NT2/D1 (cell line): ENCODE results near the gene EFCC1.

Experiments
- DNase-seq: peaks from one replicate; pipeline ENCODE4 v3.0.0-alpha.2; 2011; ENCODE audit warnings: low read depth, low spot score
- H3K27me3 ChIP-seq: 2 replicates; pipeline ENCODE4 v1.6.0; 2011; ENCODE audit warnings: mild to moderate bottlenecking; ENCODE audit not compliant: insufficient read length, insufficient read depth
- H3K36me3 ChIP-seq: 2 replicates; pipeline ENCODE4 v1.6.1; 2011; ENCODE audit warnings: mild to moderate bottlenecking, low read length, mixed read lengths; ENCODE audit not compliant: insufficient read depth, insufficient read length
- H3K4me1 ChIP-seq: 2 replicates; pipeline ENCODE4 v1.5.1; 2011; ENCODE audit not compliant: insufficient read depth, insufficient read length
- H3K4me3 ChIP-seq: 2 replicates; pipeline ENCODE4 v1.5.1; 2011; ENCODE audit warnings: low read depth; ENCODE audit not compliant: insufficient read length
- H3K9ac ChIP-seq: 2 replicates; pipeline ENCODE4 v1.6.0; 2011; ENCODE audit warnings: low read depth; ENCODE audit not compliant: insufficient read length
- H3K9me3 ChIP-seq: 2 replicates; pipeline ENCODE4 v1.5.1; 2011; ENCODE audit warnings: mild to moderate bottlenecking, low read length; ENCODE audit not compliant: insufficient read depth
- SUZ12 ChIP-seq: IDR thresholded peaks from 2 replicates; pipeline ENCODE4 v1.6.1; 2011; ENCODE audit not compliant: insufficient read length, insufficient read depth; ENCODE audit errors: extremely low read depth
- YY1 ChIP-seq: IDR thresholded peaks from 2 replicates; pipeline ENCODE4 v1.6.1; 2011; ENCODE audit not compliant: insufficient read length, insufficient read depth
- ZNF274 ChIP-seq: IDR thresholded peaks from 2 replicates; pipeline ENCODE4 v1.6.1; 2011; ENCODE audit warnings: mild to moderate bottlenecking, low read depth, low read length

EFCC1 gene

DNA sequence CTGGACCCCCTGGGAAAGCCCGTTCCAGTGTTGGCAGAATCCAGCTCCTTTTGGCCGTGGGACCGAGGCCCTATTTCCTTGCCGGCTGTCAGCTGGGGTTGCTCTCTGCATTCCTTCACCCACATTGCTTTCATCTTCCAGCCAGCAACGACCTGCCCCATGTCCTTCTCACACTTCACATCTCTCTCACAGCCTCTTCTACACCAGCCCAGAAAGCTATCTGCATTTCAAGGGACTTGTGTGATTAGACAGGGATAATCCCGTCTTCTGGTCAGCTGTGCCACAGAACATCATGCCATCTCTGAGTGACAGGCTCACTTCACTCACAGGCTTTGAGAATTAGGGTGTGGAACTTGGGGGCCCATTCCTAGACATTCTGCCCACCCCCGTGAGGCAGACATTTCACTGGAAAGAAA lies 16.4 kb downstream of the EFCC1 start:
- Histone ChIP-seq H3K36me3 (no peaks in the 10 kb centered on the region), H3K4me1 (peaks cover 15% of the 10 kb centered on the region), H3K4me3 (no peak overlapping the region), H3K9ac (no peak overlapping the region), H3K9me3 (no peaks in the 10 kb centered on the region), H3K27me3 (no peaks in the 10 kb centered on the region)
- DNase-seq = no peak
- TF ChIP-seq YY1 = no peak
- no peak for TF ChIP-seq ZNF274
- TF ChIP-seq SUZ12 = no peak

DNA sequence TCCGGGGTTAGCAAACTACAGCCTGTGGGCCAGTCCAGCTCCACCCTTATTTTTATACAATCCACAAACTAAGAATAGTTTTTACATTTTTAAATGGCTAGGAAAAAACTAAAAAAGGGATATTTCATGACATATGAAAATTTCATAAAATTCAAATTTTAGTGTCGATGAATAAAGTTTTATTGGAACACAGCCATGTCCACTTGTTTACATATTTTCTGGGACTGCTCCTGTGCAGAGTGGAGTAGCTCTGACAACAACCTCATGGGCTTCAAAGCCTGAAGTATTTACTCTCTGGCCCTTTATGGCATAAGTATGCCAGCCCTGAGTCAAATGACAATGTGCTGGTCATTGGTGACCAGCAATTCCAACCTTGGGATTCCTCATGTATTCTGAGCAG lies 17.2 kb downstream of the EFCC1 start:
- Histone ChIP-seq H3K9me3 (no peaks in the 10 kb centered on the region), H3K27me3 (no peaks in the 10 kb centered on the region), H3K4me3 (no peak overlapping the region), H3K9ac (no peak overlapping the region), H3K36me3 (no peaks in the 10 kb centered on the region), H3K4me1 (peaks cover 15% of the 10 kb centered on the region)
- DNase-seq = no peak
- no peak for TF ChIP-seq YY1
- TF ChIP-seq ZNF274 = no peak
- no peak for TF ChIP-seq SUZ12

DNA sequence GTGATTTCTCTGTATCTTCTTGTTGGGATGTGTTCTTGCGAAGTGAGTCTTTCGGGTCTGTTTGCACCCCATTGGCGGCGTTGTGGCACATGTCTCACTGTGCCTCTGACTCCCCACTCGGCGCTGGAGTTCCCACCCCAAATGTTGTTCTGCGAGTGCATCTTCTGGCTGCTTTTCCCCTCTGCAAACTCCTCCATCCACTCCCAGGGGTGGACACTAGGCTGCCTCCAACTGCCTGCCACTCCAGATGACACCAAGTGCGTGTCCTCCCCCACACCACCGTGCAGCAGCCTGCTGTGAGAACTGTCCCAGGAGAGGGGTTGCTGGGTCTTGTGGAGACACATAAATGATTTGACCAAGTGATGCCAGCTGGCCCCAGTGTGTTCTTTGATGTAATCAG lies 17.6 kb downstream of the EFCC1 start:
- Histone ChIP-seq H3K4me3 (no peak overlapping the region), H3K27me3 (no peaks in the 10 kb centered on the region), H3K9ac (no peak overlapping the region), H3K9me3 (no peaks in the 10 kb centered on the region), H3K36me3 (no peaks in the 10 kb centered on the region), H3K4me1 (peaks cover 15% of the 10 kb centered on the region)
- DNase-seq = no peak
- no peak for TF ChIP-seq ZNF274
- TF ChIP-seq SUZ12 = no peak

DNA sequence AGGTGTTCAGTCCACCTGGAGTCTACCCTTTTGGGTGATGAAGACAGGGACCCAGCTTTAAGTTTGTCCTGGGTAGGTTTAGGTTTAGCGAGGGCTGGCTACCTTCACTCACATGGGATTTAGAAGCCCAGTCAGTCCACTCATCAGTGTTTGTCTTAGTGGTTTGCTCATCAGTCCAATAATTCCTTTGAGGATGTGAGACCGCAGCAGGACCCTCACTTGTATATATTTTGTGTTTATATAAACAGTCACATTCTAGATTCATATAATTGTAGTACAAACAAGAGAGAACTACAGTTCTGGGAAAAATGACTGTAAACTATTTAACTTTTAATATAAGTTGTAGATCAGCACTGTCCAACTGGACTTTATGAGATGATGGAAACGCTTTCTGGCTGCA lies 18.2 kb downstream of the EFCC1 start:
- Histone ChIP-seq H3K9ac (no peak overlapping the region), H3K4me1 (peaks cover 15% of the 10 kb centered on the region), H3K9me3 (no peaks in the 10 kb centered on the region), H3K36me3 (no peaks in the 10 kb centered on the region), H3K27me3 (no peaks in the 10 kb centered on the region), H3K4me3 (no peak overlapping the region)
- TF ChIP-seq ZNF274 (no peak), SUZ12 (no peak), YY1 (no peak)
- DNase-seq = no peak

DNA sequence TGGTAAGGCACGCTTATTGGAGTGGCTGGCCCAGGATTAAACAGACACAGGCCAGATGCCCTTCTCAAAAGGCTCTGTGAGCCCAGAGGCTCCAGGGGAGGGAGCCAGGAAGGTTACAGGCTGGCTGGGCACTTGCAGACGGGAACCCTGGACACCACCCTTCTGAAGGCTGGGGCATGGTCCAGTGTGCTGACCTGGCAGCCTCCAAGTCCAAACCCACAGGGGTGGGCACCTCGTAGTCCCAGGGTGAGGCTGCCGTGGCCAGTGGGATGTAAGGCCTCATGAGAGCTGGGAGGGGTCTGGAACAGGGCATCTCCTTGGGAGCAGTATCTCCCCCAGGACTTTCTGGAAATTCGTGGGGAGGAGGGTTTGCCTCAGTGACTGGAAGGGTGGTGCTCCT lies 19.6 kb downstream of the EFCC1 start:
- H3K4me1 ChIP-seq = peaks cover 10% of the 10 kb centered on the region
- no peaks in the 10 kb centered on the region for H3K27me3 ChIP-seq

DNA sequence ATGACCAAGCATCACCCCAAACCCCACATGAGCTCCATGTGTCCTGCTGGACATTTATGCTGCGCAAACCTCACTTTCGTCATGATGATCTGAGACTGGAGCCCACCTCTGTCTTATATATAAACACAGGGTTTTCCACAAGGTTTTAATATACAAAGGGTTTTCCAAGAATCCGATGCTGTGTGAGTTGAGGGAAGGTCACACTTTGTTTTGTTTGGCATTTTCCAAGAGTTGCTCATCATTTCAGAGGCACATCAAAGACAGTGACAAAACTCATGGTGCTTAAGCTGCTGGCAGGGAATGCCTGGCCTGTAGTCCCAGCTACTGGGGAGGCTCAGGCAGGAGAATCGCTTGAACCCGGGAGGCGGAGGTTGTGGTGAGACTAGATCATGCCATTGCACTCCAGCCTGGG lies 20.0 kb downstream of the EFCC1 start:
- no peak overlapping the region for H3K9ac ChIP-seq
- no peaks in the 10 kb centered on the region for H3K36me3 ChIP-seq
- TF ChIP-seq YY1 (no peak), SUZ12 (no peak), ZNF274 (no peak)
- no peaks in the 10 kb centered on the region for H3K9me3 ChIP-seq
- no peak for DNase-seq
- H3K27me3 ChIP-seq = no peaks in the 10 kb centered on the region
- H3K4me3 ChIP-seq = no peak overlapping the region
- H3K4me1 ChIP-seq = peaks cover 7% of the 10 kb centered on the region

More for the DNA sequence above, 19.6 kb downstream of the EFCC1 start:
- no peak overlapping the region for H3K9ac ChIP-seq
- no peak for TF ChIP-seq YY1
- no peak for TF ChIP-seq ZNF274
- no peak for TF ChIP-seq SUZ12
- H3K4me3 ChIP-seq = no peak overlapping the region
- no peaks in the 10 kb centered on the region for H3K36me3 ChIP-seq
- DNase-seq = no peak
- no peaks in the 10 kb centered on the region for H3K9me3 ChIP-seq

DNA sequence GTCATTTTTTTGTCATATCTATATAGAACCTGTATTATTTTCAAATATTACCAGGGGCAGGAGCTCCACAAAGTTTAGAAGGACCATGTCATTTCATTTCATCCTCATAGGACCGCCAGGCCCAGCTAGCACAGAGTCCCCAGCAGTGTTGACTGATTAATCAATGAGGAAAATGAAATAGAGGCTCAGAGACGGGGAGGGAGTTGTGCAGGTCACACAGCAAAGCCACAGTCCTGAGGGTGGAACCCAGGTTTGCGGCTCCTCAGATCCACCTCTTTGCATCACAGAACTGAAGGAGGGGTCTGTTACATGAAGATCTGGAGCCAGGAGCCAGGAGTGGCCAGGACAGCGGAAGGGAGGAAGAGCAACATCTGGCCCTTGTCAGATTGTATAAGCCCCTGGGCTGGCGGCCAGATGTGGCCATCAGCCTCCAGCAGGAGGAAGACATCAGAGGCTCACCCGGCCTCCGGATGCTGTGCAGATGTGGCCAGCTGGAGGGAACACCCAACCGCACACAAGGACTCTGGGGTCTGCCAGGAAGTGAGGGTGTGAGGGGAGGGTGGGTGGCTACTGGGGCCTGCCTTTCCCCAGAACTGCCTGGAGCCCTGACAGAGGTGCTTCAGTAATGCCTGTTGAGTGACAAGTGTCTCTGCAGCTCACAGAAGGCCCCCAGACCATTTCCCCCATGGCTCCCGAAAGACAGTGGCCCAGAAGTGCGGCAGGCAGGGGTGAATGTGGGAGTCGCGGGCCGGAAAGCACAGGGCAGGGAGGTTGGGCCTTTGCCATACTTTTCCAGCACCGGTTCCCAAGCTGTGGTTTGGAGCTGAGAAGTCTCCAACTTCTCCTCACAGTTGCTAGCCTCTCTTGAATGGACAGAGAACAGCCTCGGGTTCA lies 21.3 kb downstream of the EFCC1 start:
- Histone ChIP-seq H3K27me3 (no peaks in the 10 kb centered on the region), H3K4me1 (no peaks in the 10 kb centered on the region), H3K4me3 (no peak overlapping the region), H3K36me3 (no peaks in the 10 kb centered on the region), H3K9ac (no peak overlapping the region), H3K9me3 (no peaks in the 10 kb centered on the region)
- TF ChIP-seq ZNF274 = no peak
- no peak for TF ChIP-seq YY1
- TF ChIP-seq SUZ12 = no peak
- DNase-seq = no peak
